Body of pancreas (tissue), 4 donors: ENCODE results near the gene COA7.

Experiments
- CTCF ChIP-seq, 7 experiments: fragments of 450-650 bp in 4 of 7; fragments of 200-600 bp in 3 of 7; sonication (generic) in 3 of 7; IDR thresholded peaks; one replicate each; pipeline ENCODE4 v1.5.1; 2016 to 2019; ENCODE audit warnings: antibody characterized with exemption in 7 of 7
- POLR2A ChIP-seq, 3 donors: fragments of 450-650 bp; IDR thresholded peaks; one replicate each; pipeline ENCODE4 v1.6.1; 2016; ENCODE audit warnings: antibody characterized with exemption in 3 of 3, mild to moderate bottlenecking in 2 of 3

DNA sequence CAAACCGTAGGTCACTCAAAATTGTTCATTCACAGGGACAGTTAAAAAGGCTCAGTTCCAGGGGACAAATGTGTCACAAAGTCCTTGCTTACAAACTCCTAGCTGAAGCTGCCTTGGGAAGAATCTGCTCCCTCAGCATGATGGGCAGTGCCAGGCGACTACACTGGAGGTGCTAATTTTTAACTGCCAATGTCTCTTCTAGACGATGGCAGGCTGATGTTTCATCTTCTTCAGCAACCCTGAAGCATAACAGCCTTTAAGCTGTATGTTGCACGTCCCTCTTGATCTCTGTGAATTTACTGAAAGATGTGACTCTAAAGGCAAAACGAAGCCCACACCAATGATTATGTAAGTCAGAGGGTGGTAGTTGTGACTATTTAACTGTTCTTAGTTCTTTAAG lies 11.3 kb downstream of the COA7 start:
- TF ChIP-seq CTCF (IDR thresholded peaks at IDR 0.05): no peak
- TF ChIP-seq POLR2A (IDR thresholded peaks at IDR 0.05): no peak
